A673 (cell line): ENCODE data around the gene ZBTB16. TPM values are rescaled to one million over a fixed set of nuclear protein-coding genes. Genes with fewer than 3 reads are reported as not detected.

Experiments
- BruUV-seq: library from RNA; stranded (reverse); fragments of 400-500 nt; replicated peaks from 2 replicates; lab custom pipeline; 2021; lab: Mats Ljungman, UMichigan
- CTCF ChIA-PET: fragments of 300-600 bp; sonication (Branson Sonifier 250); formaldehyde crosslinking; loops from one replicate; lab custom pipeline; 2022; ENCODE audit warnings: antibody characterized with exemption; lab: Charles Lee
- POLR2A ChIA-PET: fragments of 300-600 bp; sonication (Branson Sonifier 250); formaldehyde crosslinking; loops from one replicate; lab custom pipeline; 2022; ENCODE audit warnings: antibody characterized with exemption; ENCODE audit not compliant: low non-redundant PET; lab: Charles Lee
- DNase-seq: peaks from one replicate; pipeline ENCODE4 v3.0.0-alpha.2; 2015; ENCODE audit warnings: low spot score
- H3K27ac ChIP-seq: fragments of 200-600 bp; sonication (generic); 2 replicates; pipeline ENCODE4 v1.5.1; 2016; ENCODE audit warnings: mixed run types, low read depth, mild to moderate bottlenecking, mixed read lengths, antibody characterized with exemption, low read length; ENCODE audit not compliant: poor library complexity, severe bottlenecking
- H3K27me3 ChIP-seq: fragments of 200-600 bp; sonication (generic); replicated peaks from 2 replicates; pipeline ENCODE4 v1.6.1; 2017; ENCODE audit warnings: mixed run types, low read depth, mild to moderate bottlenecking, mixed read lengths, antibody characterized with exemption, low read length; ENCODE audit not compliant: insufficient read depth, poor library complexity
- H3K36me3 ChIP-seq: fragments of 200-600 bp; sonication (generic); 2 replicates; pipeline ENCODE4 v1.6.1; 2016; ENCODE audit warnings: mixed run types, mild to moderate bottlenecking, mixed read lengths, antibody characterized with exemption, low read length; ENCODE audit not compliant: insufficient read depth, poor library complexity, severe bottlenecking
- H3K4me1 ChIP-seq: fragments of 200-600 bp; sonication (generic); 2 replicates; pipeline ENCODE4 v1.6.1; 2017; ENCODE audit warnings: mixed run types, mild to moderate bottlenecking, mixed read lengths, antibody characterized with exemption, low read length; ENCODE audit not compliant: insufficient read depth, poor library complexity, severe bottlenecking
- H3K4me3 ChIP-seq: fragments of 200-600 bp; sonication (generic); 2 replicates; pipeline ENCODE4 v1.5.1; 2016; ENCODE audit warnings: low read depth, mixed run types, mild to moderate bottlenecking, mixed read lengths, low read length; ENCODE audit not compliant: poor library complexity, severe bottlenecking
- H3K9me3 ChIP-seq: fragments of 200-600 bp; sonication (generic); 2 replicates; pipeline ENCODE4 v1.6.1; 2016; ENCODE audit warnings: mixed run types, low read depth, mild to moderate bottlenecking, mixed read lengths, antibody characterized with exemption, low read length; ENCODE audit not compliant: poor library complexity, severe bottlenecking
- EZH2 ChIP-seq: fragments of 200-600 bp; sonication (generic); IDR thresholded peaks from 2 replicates; pipeline ENCODE4 v1.6.1; 2017; ENCODE audit warnings: borderline replicate concordance, low read depth, mild to moderate bottlenecking, mixed read lengths, antibody characterized with exemption, low read length; ENCODE audit not compliant: poor library complexity, severe bottlenecking
- intact Hi-C: fragments of 100-400 bp; cut with micrococcal nuclease; formaldehyde crosslinking; loops from one replicate; pipeline ENCODE4 v1.10.0; 2022; ENCODE audit not compliant: unreplicated experiment
- total RNA-seq: library from RNA; stranded (reverse); gene quantifications from 2 replicates; pipeline ENCODE4 v1.2.3, GENCODE V29; 2021
- TF ChIP-seq, protein P1 (sequence below): fragments of 300-800, 200-600 bp; sonication (generic); conservative IDR thresholded peaks from 2 replicates; pipeline ENCODE4 v1.5.1; 2017; ENCODE audit warnings: low read depth, mild to moderate bottlenecking, antibody characterized with exemption, low read length, moderate library complexity, mixed read lengths

Gene ZBTB16
- total RNA-seq, 1 experiment from 2014 or later: 12.0 TPM

DNA sequence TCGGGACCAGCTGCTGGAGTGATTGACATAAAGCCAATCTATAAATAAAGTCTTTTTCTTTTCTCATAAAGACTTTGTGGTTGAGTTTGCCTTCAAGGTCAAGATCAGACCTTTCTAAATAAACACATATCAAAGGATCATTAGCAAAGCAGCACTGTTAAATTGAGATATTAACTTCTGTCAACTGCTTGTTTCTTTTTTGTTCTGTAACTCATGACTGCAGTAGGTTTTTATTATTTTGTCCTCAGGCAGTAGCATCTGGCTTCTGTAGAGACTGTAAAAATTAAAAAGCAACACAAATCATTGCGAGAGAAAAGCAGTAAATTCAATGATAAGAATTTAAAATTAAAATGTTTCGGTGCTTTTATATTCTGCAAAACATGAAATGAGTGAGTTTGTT lies 159.0 kb downstream of the ZBTB16 start:
- no peak overlapping the region for H3K27ac ChIP-seq
- intact Hi-C loops: no loop called here
- TF ChIP-seq EZH2: no peak
- TF ChIP-seq, protein P1, sequence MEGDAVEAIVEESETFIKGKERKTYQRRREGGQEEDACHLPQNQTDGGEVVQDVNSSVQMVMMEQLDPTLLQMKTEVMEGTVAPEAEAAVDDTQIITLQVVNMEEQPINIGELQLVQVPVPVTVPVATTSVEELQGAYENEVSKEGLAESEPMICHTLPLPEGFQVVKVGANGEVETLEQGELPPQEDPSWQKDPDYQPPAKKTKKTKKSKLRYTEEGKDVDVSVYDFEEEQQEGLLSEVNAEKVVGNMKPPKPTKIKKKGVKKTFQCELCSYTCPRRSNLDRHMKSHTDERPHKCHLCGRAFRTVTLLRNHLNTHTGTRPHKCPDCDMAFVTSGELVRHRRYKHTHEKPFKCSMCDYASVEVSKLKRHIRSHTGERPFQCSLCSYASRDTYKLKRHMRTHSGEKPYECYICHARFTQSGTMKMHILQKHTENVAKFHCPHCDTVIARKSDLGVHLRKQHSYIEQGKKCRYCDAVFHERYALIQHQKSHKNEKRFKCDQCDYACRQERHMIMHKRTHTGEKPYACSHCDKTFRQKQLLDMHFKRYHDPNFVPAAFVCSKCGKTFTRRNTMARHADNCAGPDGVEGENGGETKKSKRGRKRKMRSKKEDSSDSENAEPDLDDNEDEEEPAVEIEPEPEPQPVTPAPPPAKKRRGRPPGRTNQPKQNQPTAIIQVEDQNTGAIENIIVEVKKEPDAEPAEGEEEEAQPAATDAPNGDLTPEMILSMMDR: no peak
- BruUV-seq: no TSS peak
- DNase-seq: no peak
- no peaks in the 10 kb centered on the region for H3K9me3 ChIP-seq
- H3K4me3 ChIP-seq: no peak overlapping the region
- no peaks in the 10 kb centered on the region for H3K27me3 ChIP-seq
- ChIA-PET CTCF (no interaction called here), POLR2A (interaction anchor here (0.6 kb wide), 1 partner anchor 224 kb away, joined by 3 read pairs; no protein-coding TSS in a partner anchor)
- H3K4me1 ChIP-seq: no peaks in the 10 kb centered on the region
- no peaks in the 10 kb centered on the region for H3K36me3 ChIP-seq

DNA sequence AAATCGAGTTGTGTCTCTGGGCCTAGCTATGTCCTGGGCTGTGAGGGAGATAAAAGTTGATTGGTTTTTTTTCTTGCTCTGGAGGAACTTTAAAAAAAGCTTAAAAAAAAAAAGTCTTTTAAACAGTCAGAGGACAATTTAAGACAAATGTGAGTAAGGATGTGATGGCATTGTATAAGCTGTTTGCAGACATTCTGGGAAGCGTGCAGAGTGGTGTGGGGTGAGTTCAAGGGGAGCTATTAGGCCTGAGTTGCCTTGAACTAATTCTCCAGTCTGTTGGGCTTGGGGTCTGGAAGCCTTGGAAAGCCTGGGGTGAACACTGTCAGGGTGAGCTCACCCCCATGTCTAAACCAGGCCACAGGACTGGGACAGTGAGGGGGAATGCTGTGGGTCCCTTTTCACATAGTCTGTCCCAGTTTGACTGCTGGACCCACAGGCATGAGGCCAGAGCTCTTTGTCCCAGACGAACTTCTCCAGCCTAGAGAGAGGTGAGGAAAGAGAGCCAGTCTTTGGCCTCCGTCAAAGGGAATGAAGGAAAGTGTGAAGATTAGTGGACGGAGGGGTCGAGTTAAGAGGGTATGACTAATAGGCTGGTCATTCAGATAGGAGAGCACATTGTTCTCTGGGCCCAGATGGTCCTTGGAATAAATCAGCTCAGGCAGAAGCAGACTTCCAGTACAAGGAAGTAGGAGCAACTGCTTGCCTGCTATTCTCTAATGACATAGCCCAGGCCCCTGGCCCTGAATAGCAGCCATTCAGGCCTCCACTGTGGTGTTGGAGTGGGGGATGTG lies 160.2 kb downstream of the ZBTB16 start:
- ChIA-PET CTCF (no interaction called here), POLR2A (interaction anchor here (0.6 to 1.2 kb wide), 2 partner anchors 22 to 240 kb away, joined by 4 to 6 read pairs; no protein-coding TSS in a partner anchor)
- H3K36me3 ChIP-seq: no peaks in the 10 kb centered on the region
- no peak overlapping the region for H3K4me3 ChIP-seq
- H3K27ac ChIP-seq: no peak overlapping the region
- no peaks in the 10 kb centered on the region for H3K27me3 ChIP-seq
- TF ChIP-seq EZH2: no peak
- TF ChIP-seq, protein P1: no peak
- intact Hi-C loops: no loop called here
- BruUV-seq: no TSS peak
- no peaks in the 10 kb centered on the region for H3K9me3 ChIP-seq
- DNase-seq: no peak
- H3K4me1 ChIP-seq: no peaks in the 10 kb centered on the region

DNA sequence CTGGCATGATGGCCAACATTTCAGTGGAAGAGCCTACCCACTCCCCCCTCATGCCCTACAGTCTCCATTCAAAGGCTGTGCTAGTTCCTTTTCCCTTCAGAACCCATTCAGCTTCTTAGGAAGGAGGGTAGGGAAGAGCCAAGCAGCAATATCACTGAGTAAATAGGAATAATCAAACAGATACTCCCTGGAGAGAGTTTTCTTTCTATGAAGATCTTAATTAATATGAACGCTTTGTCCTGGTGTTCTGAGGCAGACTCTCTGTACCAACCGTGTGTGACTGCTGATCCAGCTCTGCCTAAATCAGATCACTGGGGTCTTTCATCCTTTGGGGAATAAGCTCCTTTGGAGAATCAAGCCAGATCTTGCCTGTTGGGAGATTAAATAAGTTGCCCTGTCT lies 161.5 kb downstream of the ZBTB16 start:
- ChIA-PET POLR2A (no interaction called here), CTCF (no interaction called here)
- Histone ChIP-seq H3K27me3 (no peaks in the 10 kb centered on the region), H3K9me3 (no peaks in the 10 kb centered on the region), H3K36me3 (no peaks in the 10 kb centered on the region), H3K4me3 (no peak overlapping the region), H3K4me1 (no peaks in the 10 kb centered on the region), H3K27ac (no peak overlapping the region)
- no peak for TF ChIP-seq EZH2
- TF ChIP-seq, protein P1: no peak
- DNase-seq: no peak
- no TSS peak for BruUV-seq
- intact Hi-C loops: no loop called here
